ENCODE measurements around the gene IFRD2. TPM values are rescaled to one million over a fixed set of nuclear protein-coding genes. Genes with fewer than 3 reads are reported as not detected.

The IFRD2 gene
- total RNA-seq, result 10 to 100 TPM; 50.0 to 59.0 TPM

GRCh38 chr3:50292159-50293078 lies at the start of gene IFRD2:
IFRD2 (minus strand) TSS chr3:50292429; CDS start chr3:50292274, 155 bp downstream.
- H3K27me3 Mint-ChIP-seq, result no peaks in the 10 kb centered on the region
- ATAC-seq (ENCODE audit: low read depth), result peak; percentile 98
- H3K27ac Mint-ChIP-seq, result peak within 1 kb of the TSS; percentile 99
- H3K4me3 Mint-ChIP-seq, result peak within 1 kb of the TSS; percentile 88
- peaks cover 15% of the 10 kb centered on the region for H3K4me1 Mint-ChIP-seq
- H3K36me3 Mint-ChIP-seq, result peaks cover 3% of the 10 kb centered on the region
- H3K9me3 Mint-ChIP-seq, result no peaks in the 10 kb centered on the region
- DNase-seq, result peak; percentile 90
- POLR2A ChIA-PET, result interaction anchor here (0.9 to 2.1 kb wide), 14 partner anchors 11 to 296 kb away, joined by 3 to 19 read pairs (median 4); partner anchors contain the start of genes CYB561D2, LSMEM2, NPRL2 and TUSC2

GRCh38 chr3:50341537-50341936 lies 49.3 kb upstream of the IFRD2 start:
- POLR2A ChIA-PET, result interaction anchor here (0.8 to 10.5 kb wide), 15 partner anchors 11 to 268 kb away, joined by 3 to 439 read pairs (median 6); partner anchors contain the start of genes C3orf18, CISH, CYB561D2 and HEMK1
- ATAC-seq (ENCODE audit: low read depth) (no peak), DNase-seq (peak; percentile 69)

GRCh38 chr3:50340448-50341329 lies 48.5 kb upstream of the IFRD2 start, which contains the start of gene RASSF1:
RASSF1 (minus strand) TSS chr3:50340836; CDS start chr3:50340805, 31 bp downstream.
- ATAC-seq (ENCODE audit: low read depth) (peak; percentile 57), DNase-seq (peak; percentile 92)
- Mint-ChIP-seq H3K36me3 (peaks cover 37% of the 10 kb centered on the region), H3K9me3 (no peaks in the 10 kb centered on the region), H3K4me3 (peak within 1 kb of the TSS; percentile 99), H3K4me1 (peaks cover 30% of the 10 kb centered on the region), H3K27me3 (no peaks in the 10 kb centered on the region), H3K27ac (peak within 1 kb of the TSS; percentile 99)
- POLR2A ChIA-PET, result interaction anchor here (0.7 to 10.5 kb wide), 24 partner anchors 11 to 1045 kb away, joined by 3 to 439 read pairs (median 4); partner anchors contain the start of genes C3orf18, CISH, CYB561D2 and HEMK1

More at GRCh38 chr3:50341537-50341936, 49.3 kb upstream of the IFRD2 start:
- Mint-ChIP-seq H3K36me3 (peaks cover 29% of the 10 kb centered on the region), H3K9me3 (no peaks in the 10 kb centered on the region), H3K27me3 (no peaks in the 10 kb centered on the region), H3K4me1 (peaks cover 29% of the 10 kb centered on the region), H3K4me3 (peak overlapping the region; percentile 99), H3K27ac (peak overlapping the region; percentile 99)

- Mint-ChIP-seq H3K4me1 (peaks cover 32% of the 10 kb centered on the region), H3K36me3 (peaks cover 43% of the 10 kb centered on the region), H3K27me3 (no peaks in the 10 kb centered on the region), H3K27ac (peak overlapping the region; percentile 99), H3K4me3 (peak overlapping the region; percentile 99), H3K9me3 (no peaks in the 10 kb centered on the region)
- ATAC-seq (ENCODE audit: low read depth) (no peak), DNase-seq (no peak)
- POLR2A ChIA-PET, result interaction anchor here (0.8 to 10.5 kb wide), 17 partner anchors 11 to 1045 kb away, joined by 3 to 439 read pairs (median 5); partner anchors contain the start of genes C3orf18, CISH, CYB561D2 and HEMK1
These were observed 47.9 kb upstream of the IFRD2 start for GRCh38 chr3:50340147-50340447.

- H3K36me3 Mint-ChIP-seq, result peaks cover 41% of the 10 kb centered on the region
- peak overlapping the region; percentile 99 for H3K4me3 Mint-ChIP-seq
- H3K9me3 Mint-ChIP-seq, result no peaks in the 10 kb centered on the region
- POLR2A ChIA-PET, result interaction anchor here (0.8 to 10.5 kb wide), 15 partner anchors 9 to 536 kb away, joined by 3 to 439 read pairs (median 30); partner anchors contain the start of genes C3orf18, CISH, CYB561D2 and HEMK1
- H3K4me1 Mint-ChIP-seq, result peaks cover 32% of the 10 kb centered on the region
- no peaks in the 10 kb centered on the region for H3K27me3 Mint-ChIP-seq
- H3K27ac Mint-ChIP-seq, result peak overlapping the region; percentile 99
- no peak for DNase-seq
- no peak for ATAC-seq (ENCODE audit: low read depth)
These were observed 47.4 kb upstream of the IFRD2 start for GRCh38 chr3:50339485-50340146.

GRCh38 chr3:50338965-50339364 lies 46.7 kb upstream of the IFRD2 start:
- Mint-ChIP-seq H3K4me3 (peak overlapping the region; percentile 99), H3K36me3 (peaks cover 45% of the 10 kb centered on the region), H3K27me3 (no peaks in the 10 kb centered on the region), H3K27ac (peak overlapping the region; percentile 99), H3K9me3 (no peaks in the 10 kb centered on the region), H3K4me1 (peaks cover 38% of the 10 kb centered on the region)
- POLR2A ChIA-PET, result interaction anchor here (0.6 to 10.5 kb wide), 12 partner anchors 10 to 988 kb away, joined by 3 to 439 read pairs (median 36); partner anchors contain the start of genes C3orf18, CISH, CYB561D2 and GNAI2
- ATAC-seq (ENCODE audit: low read depth) (no peak), DNase-seq (no peak)

GRCh38 chr3:50337175-50337861 lies 45.1 kb upstream of the IFRD2 start:
- Mint-ChIP-seq H3K27me3 (no peaks in the 10 kb centered on the region), H3K36me3 (peaks cover 50% of the 10 kb centered on the region), H3K9me3 (no peaks in the 10 kb centered on the region), H3K4me3 (peak overlapping the region; percentile 99), H3K4me1 (peaks cover 43% of the 10 kb centered on the region), H3K27ac (peak overlapping the region; percentile 99)
- DNase-seq (peak; percentile 93), ATAC-seq (ENCODE audit: low read depth) (peak; percentile 69)
- POLR2A ChIA-PET, result interaction anchor here (0.6 to 10.5 kb wide), 31 partner anchors 8 to 1935 kb away, joined by 3 to 439 read pairs (median 5); partner anchors contain the start of genes C3orf18, CISH, CYB561D2 and GNAI2

- POLR2A ChIA-PET, result interaction anchor here (0.6 to 10.5 kb wide), 29 partner anchors 8 to 1049 kb away, joined by 3 to 439 read pairs (median 6); partner anchors contain the start of genes C3orf18, CISH, CYB561D2 and GNAI2
- H3K36me3 Mint-ChIP-seq, result peaks cover 55% of the 10 kb centered on the region
- H3K27ac Mint-ChIP-seq, result peak overlapping the region; percentile 99
- H3K4me3 Mint-ChIP-seq, result peak overlapping the region; percentile 99
- DNase-seq, result no peak
- H3K4me1 Mint-ChIP-seq, result peaks cover 38% of the 10 kb centered on the region
- ATAC-seq (ENCODE audit: low read depth), result no peak
- H3K9me3 Mint-ChIP-seq, result no peaks in the 10 kb centered on the region
- no peaks in the 10 kb centered on the region for H3K27me3 Mint-ChIP-seq
These were observed 44.4 kb upstream of the IFRD2 start for GRCh38 chr3:50336452-50337174.

GRCh38 chr3:50334339-50335075 lies 42.3 kb upstream of the IFRD2 start:
- Mint-ChIP-seq H3K9me3 (no peaks in the 10 kb centered on the region), H3K4me1 (peaks cover 40% of the 10 kb centered on the region), H3K27me3 (no peaks in the 10 kb centered on the region), H3K4me3 (peak overlapping the region; percentile 74), H3K36me3 (peaks cover 63% of the 10 kb centered on the region), H3K27ac (peak overlapping the region; percentile 99)
- no peak for DNase-seq
- POLR2A ChIA-PET, result interaction anchor here (0.6 to 10.5 kb wide), 8 partner anchors 10 to 275 kb away, joined by 3 to 439 read pairs (median 4); partner anchors contain the start of genes CISH, CYB561D2, HEMK1 and HYAL3
- no peak for ATAC-seq (ENCODE audit: low read depth)

GRCh38 chr3:50333744-50334328 lies 41.6 kb upstream of the IFRD2 start:
- Mint-ChIP-seq H3K36me3 (peaks cover 57% of the 10 kb centered on the region), H3K4me3 (peak overlapping the region; percentile 74), H3K4me1 (peaks cover 36% of the 10 kb centered on the region), H3K9me3 (no peaks in the 10 kb centered on the region), H3K27me3 (no peaks in the 10 kb centered on the region), H3K27ac (peak overlapping the region; percentile 99)
- POLR2A ChIA-PET, result interaction anchor here (0.6 to 10.5 kb wide), 9 partner anchors 9 to 275 kb away, joined by 3 to 439 read pairs (median 4); partner anchors contain the start of genes CISH, CYB561D2, HEMK1 and HYAL3
- DNase-seq (no peak), ATAC-seq (ENCODE audit: low read depth) (no peak)

Measured in activated naive CD8-positive, alpha-beta T cell treated with anti-CD3 and anti-CD28 coated beads, Interleukin-2, amount 10 ng/mL, durations not matched to agents 7 days and 5 days (primary cell).